HEK293 (cell line): ENCODE measurements around the gene FRY.

ENCODE experiments used
- CTCF ChIA-PET: fragments of 350-600 bp; formaldehyde crosslinking; extraction: SDS; loops from one replicate; lab custom pipeline; 2021; ENCODE audit warnings: antibody characterized with exemption; lab: Yijun Ruan, JAX
- POLR2A ChIA-PET: fragments of 300-600 bp; formaldehyde crosslinking; extraction: SDS; loops from one replicate; lab custom pipeline; 2020; ENCODE audit warnings: antibody characterized with exemption, inconsistent platforms; lab: Yijun Ruan, JAX
- H3K27ac ChIP-seq: fragments of 200-500 bp; sonication (Bioruptor generic); 2 replicates; pipeline ENCODE4 v1.5.1; 2014; ENCODE audit warnings: low read depth, low read length, control low read depth, inconsistent platforms; ENCODE audit errors: extremely low read depth
- H3K36me3 ChIP-seq, 2 experiments: fragments of 200-500 bp in 1 of 2; sonication (Bioruptor generic) in 1 of 2; 1 replicate in 1 of 2; 2 replicates in 1 of 2; pipeline ENCODE4 v1.5.1; 2014 to 2017; ENCODE audit warnings: inconsistent platforms in 2 of 2, low read length in 2 of 2; ENCODE audit not compliant: control insufficient read depth in 2 of 2, insufficient read depth in 1 of 2
- H3K4me1 ChIP-seq: fragments of 200-500 bp; sonication (Bioruptor generic); 2 replicates; pipeline ENCODE4 v1.5.1; 2014; ENCODE audit warnings: mild to moderate bottlenecking, low read length, inconsistent platforms; ENCODE audit not compliant: control insufficient read depth, insufficient read depth
- H3K4me3 ChIP-seq: 2 replicates; pipeline ENCODE4 v1.5.1; 2011; ENCODE audit warnings: low read depth, mild to moderate bottlenecking, control low read depth, low read length, moderate library complexity
- H3K9me3 ChIP-seq: fragments of 200-500 bp; sonication (Bioruptor generic); 2 replicates; pipeline ENCODE4 v1.5.1; 2014; ENCODE audit warnings: low read depth, low read length, inconsistent platforms; ENCODE audit not compliant: control insufficient read depth, insufficient read depth
- ELK4 ChIP-seq: IDR thresholded peaks from 2 replicates; pipeline ENCODE4 v1.6.1; 2011; ENCODE audit warnings: mild to moderate bottlenecking, low read depth, low read length, borderline replicate concordance
- GLI4 ChIP-seq: fragments of 450-650 bp; formaldehyde crosslinking; IDR thresholded peaks from 2 replicates; pipeline ENCODE4 v1.5.1; 2016; ENCODE audit warnings: missing biosample characterization, missing genetic modification characterization
- KLF17 ChIP-seq: fragments of 450-650 bp; formaldehyde crosslinking; IDR thresholded peaks from 2 replicates; pipeline ENCODE4 v1.5.1; 2016; ENCODE audit warnings: missing biosample characterization, missing genetic modification characterization
- KLF8 ChIP-seq: fragments of 450-650 bp; formaldehyde crosslinking; IDR thresholded peaks from 2 replicates; pipeline ENCODE4 v1.5.1; 2016; ENCODE audit warnings: missing biosample characterization, missing genetic modification characterization
- PBX3 ChIP-seq: sonication (generic); formaldehyde crosslinking; IDR thresholded peaks from 2 replicates; pipeline ENCODE4 v1.8.1; 2022; ENCODE audit warnings: mild to moderate bottlenecking, moderate library complexity, missing genetic modification reagents
- REPIN1 ChIP-seq: fragments of 450-650 bp; formaldehyde crosslinking; IDR thresholded peaks from 2 replicates; pipeline ENCODE4 v1.5.1; 2017; ENCODE audit warnings: missing biosample characterization, missing genetic modification characterization, low read depth
- ZEB2 ChIP-seq: fragments of 450-650 bp; formaldehyde crosslinking; IDR thresholded peaks from 2 replicates; pipeline ENCODE4 v1.5.1; 2016; ENCODE audit warnings: missing biosample characterization, missing genetic modification characterization
- ZFP3 ChIP-seq: fragments of 450-650 bp; formaldehyde crosslinking; IDR thresholded peaks from 2 replicates; pipeline ENCODE4 v1.5.1; 2016; ENCODE audit warnings: low read depth, missing biosample characterization, missing genetic modification characterization
- ZIC2 ChIP-seq: fragments of 450-650 bp; formaldehyde crosslinking; IDR thresholded peaks from 2 replicates; pipeline ENCODE4 v1.5.1; 2016; ENCODE audit warnings: missing biosample characterization, missing genetic modification characterization
- ZNF140 ChIP-seq: fragments of 450-650 bp; formaldehyde crosslinking; IDR thresholded peaks from 2 replicates; pipeline ENCODE4 v1.5.1; 2016; ENCODE audit warnings: missing biosample characterization, missing genetic modification characterization
- ZNF202 ChIP-seq: fragments of 450-650 bp; formaldehyde crosslinking; IDR thresholded peaks from 2 replicates; pipeline ENCODE4 v1.5.1; 2016; ENCODE audit warnings: missing biosample characterization, missing genetic modification characterization, borderline replicate concordance
- ZNF223 ChIP-seq: fragments of 450-650 bp; formaldehyde crosslinking; IDR thresholded peaks from 2 replicates; pipeline ENCODE4 v1.5.1; 2016; ENCODE audit warnings: missing biosample characterization, missing genetic modification characterization
- ZNF24 ChIP-seq: fragments of 450-650 bp; formaldehyde crosslinking; IDR thresholded peaks from 2 replicates; pipeline ENCODE4 v1.5.1; 2016; ENCODE audit warnings: missing biosample characterization, missing genetic modification characterization
- ZNF302 ChIP-seq: fragments of 450-650 bp; formaldehyde crosslinking; IDR thresholded peaks from 2 replicates; pipeline ENCODE4 v1.5.1; 2016; ENCODE audit warnings: missing biosample characterization, missing genetic modification characterization, low read depth
- ZNF324 ChIP-seq: fragments of 450-650 bp; formaldehyde crosslinking; IDR thresholded peaks from 2 replicates; pipeline ENCODE4 v1.5.1; 2016; ENCODE audit warnings: missing biosample characterization, missing genetic modification characterization
- ZNF350 ChIP-seq: fragments of 450-650 bp; formaldehyde crosslinking; IDR thresholded peaks from 2 replicates; pipeline ENCODE4 v1.5.0; 2017; ENCODE audit warnings: missing biosample characterization, mild to moderate bottlenecking, missing genetic modification characterization
- ZNF398 ChIP-seq: fragments of 450-650 bp; formaldehyde crosslinking; IDR thresholded peaks from 2 replicates; pipeline ENCODE4 v1.5.1; 2017; ENCODE audit warnings: missing biosample characterization, missing genetic modification characterization
- ZNF423 ChIP-seq: fragments of 450-650 bp; formaldehyde crosslinking; IDR thresholded peaks from 2 replicates; pipeline ENCODE4 v1.5.1; 2016; ENCODE audit warnings: missing biosample characterization, missing genetic modification characterization
- ZNF514 ChIP-seq: fragments of 450-650 bp; formaldehyde crosslinking; IDR thresholded peaks from 2 replicates; pipeline ENCODE4 v1.5.1; 2016; ENCODE audit warnings: missing biosample characterization, missing genetic modification characterization
- ZNF521 ChIP-seq: fragments of 450-650 bp; formaldehyde crosslinking; IDR thresholded peaks from 2 replicates; pipeline ENCODE4 v1.5.1; 2017; ENCODE audit warnings: missing biosample characterization, mild to moderate bottlenecking, missing genetic modification characterization
- ZNF555 ChIP-seq: fragments of 450-650 bp; formaldehyde crosslinking; conservative IDR thresholded peaks from 2 replicates; pipeline ENCODE4 v1.5.1; 2017; ENCODE audit warnings: missing biosample characterization, mild to moderate bottlenecking, missing genetic modification characterization, inconsistent platforms
- ZNF561 ChIP-seq: fragments of 450-650 bp; IDR thresholded peaks from 2 replicates; pipeline ENCODE4 v1.5.1; 2018; ENCODE audit warnings: missing biosample characterization, missing genetic modification characterization, borderline replicate concordance
- ZNF654 ChIP-seq: fragments of 450-650 bp; formaldehyde crosslinking; IDR thresholded peaks from 2 replicates; pipeline ENCODE4 v1.5.1; 2016; ENCODE audit warnings: low read depth, missing biosample characterization, missing genetic modification characterization
- ZNF670 ChIP-seq: fragments of 450-650 bp; formaldehyde crosslinking; IDR thresholded peaks from 2 replicates; pipeline ENCODE4 v1.5.1; 2016; ENCODE audit warnings: missing biosample characterization, missing genetic modification characterization, low read depth
- ZNF777 ChIP-seq: fragments of 450-650 bp; formaldehyde crosslinking; IDR thresholded peaks from 2 replicates; pipeline ENCODE4 v1.5.1; 2017; ENCODE audit warnings: missing biosample characterization, missing genetic modification characterization, borderline replicate concordance
- ZNF791 ChIP-seq: fragments of 450-650 bp; formaldehyde crosslinking; IDR thresholded peaks from 2 replicates; pipeline ENCODE4 v1.5.1; 2016; ENCODE audit warnings: missing biosample characterization, missing genetic modification characterization
- ZSCAN4 ChIP-seq: fragments of 450-650 bp; formaldehyde crosslinking; IDR thresholded peaks from 2 replicates; pipeline ENCODE4 v1.5.1; 2017; ENCODE audit warnings: missing biosample characterization, missing genetic modification characterization

Gene FRY

GRCh38 chr13:32211813-32212212, 180.2 kb downstream of the FRY start (continued):
- no peak for TF ChIP-seq KLF17 (tag by site-specific recombination)

GRCh38 chr13:32212421-32212820, 180.8 kb downstream of the FRY start:
- no peaks in the 10 kb centered on the region for H3K4me1 ChIP-seq
- no peaks in the 10 kb centered on the region; a peak in 1 of 3 replicates for H3K36me3 ChIP-seq
- ChIA-PET CTCF (no interaction called here), POLR2A (no interaction called here)
- no peaks in the 10 kb centered on the region for H3K9me3 ChIP-seq
- H3K4me3 ChIP-seq: no peak overlapping the region
- TF ChIP-seq ZNF202 (tag by site-specific recombination): no peak
- TF ChIP-seq ZNF670 (tag by site-specific recombination): no peak
- TF ChIP-seq ZNF561 (tag by site-specific recombination): no peak
- no peak for TF ChIP-seq ZNF777
- TF ChIP-seq ZNF350 (tag by site-specific recombination): no peak
- no peak for TF ChIP-seq ZNF398
- TF ChIP-seq ZNF654 (tag by site-specific recombination): no peak
- no peak for TF ChIP-seq REPIN1 (tag by site-specific recombination)
- no peak for TF ChIP-seq ZSCAN4 (tag by site-specific recombination)
- no peak for TF ChIP-seq KLF8 (tag by site-specific recombination)
- no peak for TF ChIP-seq ZNF791 (tag by site-specific recombination)
- TF ChIP-seq PBX3 (CRISPR knock-in tag): no peak
- no peak overlapping the region for H3K27ac ChIP-seq

GRCh38 chr13:32213626-32214025, 182.1 kb downstream of the FRY start:
- Histone ChIP-seq H3K27ac (no peak overlapping the region), H3K4me1 (no peaks in the 10 kb centered on the region), H3K9me3 (no peaks in the 10 kb centered on the region), H3K4me3 (no peak overlapping the region), H3K36me3 (no peaks in the 10 kb centered on the region; a peak in 1 of 3 replicates)
- POLR2A ChIA-PET: no interaction called here
- TF ChIP-seq ZNF140 (tag by site-specific recombination) (no peak), ZNF521 (no peak), ZNF324 (tag by site-specific recombination) (no peak), ZNF223 (no peak), ZNF555 (tag by site-specific recombination) (no peak), ZNF350 (tag by site-specific recombination) (no peak), ZNF423 (tag by site-specific recombination) (no peak), ZIC2 (tag by site-specific recombination) (no peak), ZFP3 (tag by site-specific recombination) (no peak), ELK4 (no peak), ZNF24 (tag by site-specific recombination) (no peak), ZEB2 (tag by site-specific recombination) (no peak), GLI4 (no peak), ZNF514 (tag by site-specific recombination) (no peak), ZNF302 (no peak)
- CTCF ChIA-PET: interaction anchor here (0.5 kb wide), 1 partner anchor 1128 kb away, joined by 4 read pairs; no protein-coding TSS in a partner anchor
